WTC11 (cell line): Measurements from ENCODE around the gene GCHFR.

Experiments used
- TEAD4 ChIP-seq: sonication (generic); formaldehyde crosslinking; IDR thresholded peaks from 2 replicates; pipeline ENCODE4 v1.8.0; 2022; ENCODE audit warnings: mild to moderate bottlenecking, missing genetic modification reagents
- TF ChIP-seq, protein P1 (sequence below): fragments of 200-600 bp; IDR thresholded peaks from 2 replicates; pipeline ENCODE4 v1.8.0; 2022; ENCODE audit warnings: antibody characterized with exemption

DNA sequence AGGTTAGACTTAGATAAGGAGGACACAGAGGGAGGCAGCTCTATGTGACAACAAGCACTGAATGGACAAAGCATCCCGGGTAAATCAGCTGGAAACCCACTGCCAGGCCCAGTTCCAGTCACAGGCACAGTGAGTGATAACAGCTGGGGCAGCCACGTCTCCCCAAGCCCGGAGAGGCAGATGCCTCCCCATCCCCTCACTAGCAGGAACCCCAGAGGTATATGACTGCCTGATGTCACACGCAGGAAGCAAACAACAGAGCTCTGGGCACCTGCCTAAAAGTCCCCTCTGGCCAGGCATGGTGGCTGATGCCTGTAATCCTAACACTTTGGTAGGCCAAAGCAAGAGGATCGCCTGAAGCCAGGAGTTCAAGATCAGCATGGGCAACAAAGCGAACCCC lies 24.1 kb downstream of the GCHFR start:
- TF ChIP-seq, protein P1, sequence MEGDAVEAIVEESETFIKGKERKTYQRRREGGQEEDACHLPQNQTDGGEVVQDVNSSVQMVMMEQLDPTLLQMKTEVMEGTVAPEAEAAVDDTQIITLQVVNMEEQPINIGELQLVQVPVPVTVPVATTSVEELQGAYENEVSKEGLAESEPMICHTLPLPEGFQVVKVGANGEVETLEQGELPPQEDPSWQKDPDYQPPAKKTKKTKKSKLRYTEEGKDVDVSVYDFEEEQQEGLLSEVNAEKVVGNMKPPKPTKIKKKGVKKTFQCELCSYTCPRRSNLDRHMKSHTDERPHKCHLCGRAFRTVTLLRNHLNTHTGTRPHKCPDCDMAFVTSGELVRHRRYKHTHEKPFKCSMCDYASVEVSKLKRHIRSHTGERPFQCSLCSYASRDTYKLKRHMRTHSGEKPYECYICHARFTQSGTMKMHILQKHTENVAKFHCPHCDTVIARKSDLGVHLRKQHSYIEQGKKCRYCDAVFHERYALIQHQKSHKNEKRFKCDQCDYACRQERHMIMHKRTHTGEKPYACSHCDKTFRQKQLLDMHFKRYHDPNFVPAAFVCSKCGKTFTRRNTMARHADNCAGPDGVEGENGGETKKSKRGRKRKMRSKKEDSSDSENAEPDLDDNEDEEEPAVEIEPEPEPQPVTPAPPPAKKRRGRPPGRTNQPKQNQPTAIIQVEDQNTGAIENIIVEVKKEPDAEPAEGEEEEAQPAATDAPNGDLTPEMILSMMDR = no peak
- no peak for TF ChIP-seq TEAD4 (CRISPR knock-in tag)
